Measurements from ENCODE around the gene PTPRG.

DNA sequence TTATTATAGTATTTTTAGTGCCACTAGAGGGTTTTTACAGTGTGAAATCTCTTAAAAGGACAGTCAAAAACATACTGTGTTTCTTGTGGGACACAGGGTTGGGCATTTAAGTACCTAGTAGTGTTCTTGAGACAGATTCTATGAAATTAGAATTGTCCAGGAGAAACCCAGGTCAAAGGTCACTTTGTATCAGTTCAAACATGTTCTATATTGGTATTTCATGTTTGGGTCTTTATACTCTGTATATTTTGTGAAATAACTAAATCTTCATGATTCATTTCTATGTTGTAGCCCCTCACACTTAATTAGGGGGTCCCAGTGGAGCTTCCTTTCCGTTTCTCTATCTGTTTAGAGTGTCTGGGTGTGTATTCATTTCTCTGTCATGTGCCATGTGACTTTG, 171.6 kb downstream of the PTPRG start:
- TF ChIP-seq EP300 (IDR thresholded peaks at IDR 0.05; ENCODE audit: borderline replicate concordance) (no peak), CREB1 (IDR thresholded peaks at IDR 0.05; ENCODE audit: low read depth) (no peak), RAD21 (IDR thresholded peaks at IDR 0.05; ENCODE audit: low read depth) (no peak)
